HL-60 (cell line): ENCODE data around the gene PRADC1.

Experiments used
- CTCF ChIP-seq: IDR thresholded peaks from one replicate; pipeline ENCODE4 v1.5.1; 2011; ENCODE audit warnings: low read length, control low read depth, inconsistent platforms; ENCODE audit not compliant: insufficient read depth
- POLR2AphosphoS5 ChIP-seq: IDR thresholded peaks from 2 replicates; pipeline ENCODE4 v1.6.1; 2012; ENCODE audit warnings: low read depth
- REST ChIP-seq: IDR thresholded peaks from 2 replicates; pipeline ENCODE4 v1.6.1; 2012; ENCODE audit warnings: low read depth; ENCODE audit not compliant: insufficient replicate concordance

- no peak for TF ChIP-seq REST
- TF ChIP-seq CTCF, result no peak
- TF ChIP-seq POLR2AphosphoS5, result no peak
Observed at GRCh38 chr2:73239776-73240175, 6.7 kb upstream of the PRADC1 start.
